Activated CD4-positive, alpha-beta memory T cell treated with anti-CD3 and anti-CD28 coated beads for 36 hours (primary cell): ENCODE data around the gene SGSM1. TPM values are rescaled to one million over a fixed set of nuclear protein-coding genes. Genes with fewer than 3 reads are reported as not detected.

ENCODE experiments used
- CTCF ChIA-PET: fragments of 350-600 bp; sonication (Branson Sonifier 250); formaldehyde crosslinking; loops from one replicate; lab custom pipeline; 2021; ENCODE audit warnings: antibody characterized with exemption, inconsistent platforms; lab: Charles Lee
- POLR2A ChIA-PET: fragments of 350-600 bp; sonication (Branson Sonifier 250); formaldehyde crosslinking; loops from one replicate; lab custom pipeline; 2021; ENCODE audit warnings: antibody characterized with exemption; lab: Charles Lee
- DNase-seq: peaks from one replicate; pipeline ENCODE4 v3.0.0-alpha.2; 2020
- H3K27ac Mint-ChIP-seq: one replicate; pipeline ENCODE4 v1.8.0; 2021; ENCODE audit warnings: mixed read lengths
- H3K27me3 Mint-ChIP-seq: one replicate; pipeline ENCODE4 v1.8.0; 2021; ENCODE audit warnings: mixed read lengths
- H3K36me3 Mint-ChIP-seq: one replicate; pipeline ENCODE4 v1.8.0; 2021; ENCODE audit warnings: mixed read lengths
- H3K4me1 Mint-ChIP-seq: one replicate; pipeline ENCODE4 v1.8.0; 2021; ENCODE audit warnings: low read depth, mixed read lengths
- H3K4me3 Mint-ChIP-seq: one replicate; pipeline ENCODE4 v1.8.0; 2021; ENCODE audit warnings: mild to moderate bottlenecking, mixed read lengths
- H3K9me3 Mint-ChIP-seq: one replicate; pipeline ENCODE4 v1.8.0; 2021; ENCODE audit warnings: mixed read lengths
- intact Hi-C: fragments of 100-400 bp; cut with micrococcal nuclease; formaldehyde crosslinking; loops from one replicate; pipeline ENCODE4 v1.15.1; 2023
- total RNA-seq, 2 experiments: library from RNA; stranded (reverse); gene quantifications; one replicate each; pipeline ENCODE4 v1.2.3, GENCODE V29; 2021

SGSM1 gene
- total RNA-seq, 2 experiments from 2014 or later, result 0.29 to 0.38 TPM

DNA sequence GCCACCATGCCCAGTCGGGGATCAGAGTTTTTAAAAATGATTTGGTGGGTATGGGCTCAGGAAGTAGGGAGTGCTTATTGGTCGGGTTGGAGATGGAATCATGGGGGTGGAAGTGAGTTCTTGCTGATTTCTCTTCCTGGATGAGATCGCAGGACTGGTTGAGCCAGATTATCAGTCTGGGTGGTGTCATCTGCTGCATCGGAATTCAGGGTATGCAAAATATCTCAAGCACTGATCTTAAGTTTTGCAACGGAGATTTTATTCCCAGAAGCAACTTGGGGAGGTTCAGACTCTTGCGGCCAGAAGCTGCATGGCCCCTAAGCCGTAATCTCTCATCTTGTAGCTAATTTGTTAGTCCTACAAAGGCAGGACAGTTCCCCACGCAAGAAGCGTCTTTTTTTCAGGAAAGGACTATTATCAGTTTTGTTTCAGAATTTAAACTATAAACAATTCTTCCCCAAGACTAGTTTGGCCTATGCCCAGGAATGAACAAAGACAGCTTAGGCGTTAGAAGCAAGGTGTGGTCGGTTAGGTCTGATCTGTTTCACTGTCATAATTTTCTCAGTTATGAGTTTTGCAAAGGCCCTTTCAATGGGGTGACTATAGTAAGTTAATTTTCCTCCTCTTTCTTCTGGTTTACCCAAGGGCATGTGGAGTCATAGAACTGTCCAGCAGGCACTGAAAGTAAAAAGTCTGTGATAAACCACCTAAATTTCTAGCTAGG, 30.1 kb upstream of the SGSM1 start:
- H3K27ac Mint-ChIP-seq, result no peak overlapping the region
- CTCF ChIA-PET, result interaction anchor here (0.6 to 1.2 kb wide), 2 partner anchors 73 to 159 kb away, joined by 3 read pairs; no protein-coding TSS in a partner anchor
- H3K36me3 Mint-ChIP-seq, result no peaks in the 10 kb centered on the region
- intact Hi-C loops, result no loop called here
- POLR2A ChIA-PET, result no interaction called here
- no peak overlapping the region for H3K4me3 Mint-ChIP-seq
- no peaks in the 10 kb centered on the region for H3K9me3 Mint-ChIP-seq
- DNase-seq, result no peak
- no peaks in the 10 kb centered on the region for H3K4me1 Mint-ChIP-seq
- peaks cover 9% of the 10 kb centered on the region for H3K27me3 Mint-ChIP-seq

DNA sequence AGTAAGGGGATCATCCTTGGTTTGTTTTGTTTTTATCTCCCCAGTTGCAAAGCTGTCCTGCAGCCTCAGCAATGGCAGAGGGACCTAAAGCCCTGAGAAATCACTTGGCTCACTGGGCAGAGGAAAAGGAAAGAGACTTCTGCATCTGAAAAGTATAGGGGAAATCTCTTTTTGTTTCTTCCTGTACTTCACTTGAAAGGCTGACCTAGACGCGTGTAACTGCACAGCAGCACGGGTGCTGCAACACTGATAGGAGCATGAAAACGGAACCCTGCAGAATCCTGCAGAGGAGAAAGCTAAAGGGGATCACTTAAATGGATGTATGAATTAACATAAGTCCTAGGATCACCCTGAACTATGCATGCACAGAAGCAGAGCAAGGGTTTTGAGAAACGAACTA, 29.5 kb upstream of the SGSM1 start:
- DNase-seq, result no peak
- CTCF ChIA-PET, result interaction anchor here (0.6 to 1.2 kb wide), 2 partner anchors 72 to 158 kb away, joined by 3 read pairs; no protein-coding TSS in a partner anchor
- POLR2A ChIA-PET, result no interaction called here

DNA sequence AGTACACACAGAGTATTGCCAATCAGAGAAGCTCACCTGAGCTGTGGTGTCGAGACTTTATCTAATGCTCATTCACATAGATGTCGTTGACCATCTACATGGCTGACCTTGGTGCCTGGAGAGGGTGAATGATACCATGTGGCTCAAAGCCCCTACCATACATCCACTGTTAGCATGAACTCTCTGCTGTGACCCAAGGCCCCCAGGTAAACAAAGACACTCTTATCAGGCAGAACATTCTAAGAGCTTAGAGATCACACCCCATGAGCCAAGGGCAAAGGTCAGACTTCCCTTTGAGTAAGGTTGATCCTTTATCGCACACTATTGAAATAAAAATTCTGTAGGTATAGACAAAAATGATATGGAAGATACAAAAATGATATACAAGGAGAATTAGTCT, 16.5 kb upstream of the SGSM1 start:
- Mint-ChIP-seq H3K36me3 (no peaks in the 10 kb centered on the region), H3K9me3 (no peaks in the 10 kb centered on the region), H3K27me3 (no peaks in the 10 kb centered on the region), H3K4me1 (no peaks in the 10 kb centered on the region), H3K27ac (no peak overlapping the region), H3K4me3 (no peak overlapping the region)
- intact Hi-C loops, result no loop called here
- CTCF ChIA-PET, result interaction anchor here (0.9 to 1.4 kb wide), 4 partner anchors 14 to 61 kb away, joined by 3 to 4 read pairs (median 4); no protein-coding TSS in a partner anchor
- POLR2A ChIA-PET, result no interaction called here
- no peak for DNase-seq

More for the DNA sequence above, 29.5 kb upstream of the SGSM1 start:
- Mint-ChIP-seq H3K4me1 (no peaks in the 10 kb centered on the region), H3K36me3 (no peaks in the 10 kb centered on the region), H3K4me3 (no peak overlapping the region), H3K9me3 (no peaks in the 10 kb centered on the region), H3K27ac (no peak overlapping the region), H3K27me3 (peaks cover 9% of the 10 kb centered on the region)
- intact Hi-C loops, result no loop called here

DNA sequence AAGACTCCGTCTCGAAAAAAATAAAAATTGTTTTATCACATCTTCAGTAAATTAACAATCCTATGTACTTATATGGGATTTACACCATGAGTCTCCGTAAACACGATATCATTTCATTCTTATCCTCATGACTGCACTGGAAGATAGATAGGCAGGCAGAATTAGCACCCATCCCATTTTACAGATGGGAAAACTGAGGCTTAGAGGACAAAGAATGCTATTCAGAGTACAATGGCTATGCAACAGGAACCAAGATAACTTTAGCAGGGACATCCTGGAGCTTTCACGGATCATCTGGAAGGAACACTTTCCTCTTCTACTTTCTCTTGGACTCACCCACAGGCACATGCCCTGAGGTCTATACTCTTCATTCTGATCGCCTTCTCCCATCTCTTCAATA, 14.6 kb upstream of the SGSM1 start:
- DNase-seq, result no peak
- ChIA-PET CTCF (interaction anchor here (2.8 kb wide), 1 partner anchor 11 kb away, joined by 14 read pairs; no protein-coding TSS in a partner anchor), POLR2A (no interaction called here)
- Mint-ChIP-seq H3K27me3 (no peaks in the 10 kb centered on the region), H3K4me3 (no peak overlapping the region), H3K36me3 (no peaks in the 10 kb centered on the region), H3K27ac (no peak overlapping the region), H3K9me3 (no peaks in the 10 kb centered on the region), H3K4me1 (no peaks in the 10 kb centered on the region)
- intact Hi-C loops, result no loop called here

DNA sequence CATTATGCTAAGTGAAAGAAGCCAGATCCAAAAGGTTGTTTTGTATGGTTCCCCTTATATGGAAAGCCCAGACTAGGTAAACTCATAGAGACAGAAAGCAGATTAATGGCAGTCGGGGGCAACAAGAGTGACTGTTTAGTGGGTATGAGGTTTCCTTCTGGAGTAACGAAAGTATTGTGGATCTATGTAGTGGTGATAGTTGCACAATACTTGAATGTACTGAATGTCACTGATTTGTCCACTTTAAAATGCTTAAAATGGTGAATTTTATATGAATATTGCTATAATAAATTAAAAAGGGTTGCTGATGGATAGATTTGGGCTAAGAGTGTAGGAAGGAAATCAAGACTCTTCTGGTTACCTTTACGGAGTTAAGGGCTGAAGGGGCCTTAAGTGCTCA, 10.0 kb upstream of the SGSM1 start:
- Mint-ChIP-seq H3K4me3 (no peak overlapping the region), H3K9me3 (no peaks in the 10 kb centered on the region), H3K27me3 (no peaks in the 10 kb centered on the region), H3K36me3 (no peaks in the 10 kb centered on the region), H3K27ac (no peak overlapping the region), H3K4me1 (no peaks in the 10 kb centered on the region)
- DNase-seq, result no peak
- intact Hi-C loops, result no loop called here
- ChIA-PET CTCF (interaction anchor here (0.8 kb wide), 1 partner anchor 8 kb away, joined by 3 read pairs; no protein-coding TSS in a partner anchor), POLR2A (no interaction called here)

DNA sequence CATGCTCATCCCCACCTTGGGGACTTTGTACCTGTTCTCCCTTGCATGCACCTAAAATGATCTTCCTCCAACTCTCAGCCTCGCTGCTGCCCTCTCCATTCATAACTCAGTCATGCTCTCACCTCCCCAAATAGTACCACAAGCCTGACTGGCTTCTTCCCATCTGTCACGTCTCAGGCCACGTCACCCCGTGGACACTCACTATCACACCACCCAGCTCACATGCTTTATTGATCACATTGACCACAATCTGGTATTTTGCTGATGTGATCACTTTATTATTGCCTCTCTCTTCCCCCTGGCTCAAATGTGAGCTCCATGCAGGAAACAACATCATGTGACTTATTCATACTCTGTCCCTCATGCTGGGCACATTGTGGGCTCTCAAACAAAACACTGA, 9.2 kb upstream of the SGSM1 start:
- Mint-ChIP-seq H3K4me1 (peaks cover 4% of the 10 kb centered on the region), H3K4me3 (no peak overlapping the region), H3K36me3 (no peaks in the 10 kb centered on the region), H3K27me3 (no peaks in the 10 kb centered on the region), H3K27ac (no peak overlapping the region), H3K9me3 (no peaks in the 10 kb centered on the region)
- POLR2A ChIA-PET, result no interaction called here
- peak; percentile 12 for DNase-seq
- CTCF ChIA-PET, result no interaction called here
- intact Hi-C loops, result no loop called here

DNA sequence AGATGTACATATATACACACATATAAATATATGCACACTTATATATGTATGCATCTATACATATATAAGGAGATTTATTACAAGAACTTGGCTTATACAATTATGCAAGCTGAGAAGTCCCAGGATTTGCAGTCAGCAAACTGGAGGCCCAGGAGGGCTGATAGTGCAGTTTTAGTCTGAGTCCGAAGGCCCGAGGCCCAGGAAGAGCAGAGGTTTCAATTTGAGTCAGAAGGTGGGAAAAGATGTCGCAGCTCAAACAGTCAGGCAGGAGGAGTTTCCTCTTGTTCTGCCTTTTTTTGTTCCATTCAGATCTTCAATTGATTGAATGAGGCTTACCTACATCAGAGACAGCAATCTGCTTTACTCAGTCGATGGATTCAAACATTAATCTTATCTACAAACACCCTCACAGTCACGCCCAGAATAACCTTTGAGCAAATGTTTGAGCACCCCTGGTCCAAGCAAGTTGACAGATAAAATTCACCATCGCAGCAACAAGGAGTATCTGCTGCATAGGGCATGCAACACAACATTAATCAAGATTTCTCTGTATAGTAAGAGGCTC, 4.0 kb upstream of the SGSM1 start:
- POLR2A ChIA-PET, result no interaction called here

DNA sequence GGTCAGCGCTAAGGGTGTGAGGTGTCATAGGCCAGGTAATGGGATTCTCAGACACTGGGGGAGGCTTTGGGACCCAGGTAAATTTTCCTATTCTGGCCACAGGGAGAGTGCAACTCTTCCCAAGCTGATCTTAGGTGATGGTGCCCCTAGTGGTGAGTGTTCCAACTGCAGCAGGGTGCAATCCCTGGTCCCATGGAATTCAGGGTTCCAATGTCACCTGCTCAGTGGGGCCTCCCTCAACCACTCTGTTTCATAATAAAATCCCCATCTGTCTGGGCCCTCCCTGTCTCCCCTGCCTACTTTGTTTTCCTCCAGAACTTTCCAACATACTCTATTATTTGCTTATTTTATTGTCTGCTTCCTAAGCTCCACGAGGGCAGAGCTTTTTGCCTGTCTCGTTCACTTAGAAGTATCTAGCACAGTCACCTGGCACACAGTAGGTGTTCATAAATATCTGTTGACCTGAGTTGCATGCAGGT, 2.9 kb upstream of the SGSM1 start:
- DNase-seq, result peak; percentile 69
- intact Hi-C loops, result loop anchor here (10.0 kb wide), 2 partner anchors 248 to 252 kb away; partner anchors contain the start of genes GUCD1 and SNRPD3
- ChIA-PET POLR2A (interaction anchor here (0.8 kb wide), 1 partner anchor 278 kb away, joined by 3 read pairs; no protein-coding TSS in a partner anchor), CTCF (interaction anchor here (0.6 to 3.8 kb wide), 23 partner anchors 10 to 263 kb away, joined by 3 to 33 read pairs (median 4); no protein-coding TSS in a partner anchor)
- Mint-ChIP-seq H3K27me3 (no peaks in the 10 kb centered on the region), H3K36me3 (no peaks in the 10 kb centered on the region), H3K27ac (no peak overlapping the region), H3K4me1 (peaks cover 27% of the 10 kb centered on the region), H3K9me3 (no peaks in the 10 kb centered on the region), H3K4me3 (no peak overlapping the region)

More for the DNA sequence above, 4.0 kb upstream of the SGSM1 start:
- no peaks in the 10 kb centered on the region for H3K27me3 Mint-ChIP-seq
- no peaks in the 10 kb centered on the region for H3K9me3 Mint-ChIP-seq
- H3K4me1 Mint-ChIP-seq, result peaks cover 25% of the 10 kb centered on the region
- peak overlapping the region; percentile 40 for H3K27ac Mint-ChIP-seq
- H3K4me3 Mint-ChIP-seq, result no peak overlapping the region
- peak; percentile 66 for DNase-seq
- no peaks in the 10 kb centered on the region for H3K36me3 Mint-ChIP-seq
- intact Hi-C loops, result loop anchor here (10.0 kb wide), 2 partner anchors 247 to 253 kb away; partner anchors contain the start of genes GUCD1 and SNRPD3
- CTCF ChIA-PET, result interaction anchor here (0.7 to 3.8 kb wide), 12 partner anchors 9 to 264 kb away, joined by 3 to 33 read pairs (median 8); no protein-coding TSS in a partner anchor

DNA sequence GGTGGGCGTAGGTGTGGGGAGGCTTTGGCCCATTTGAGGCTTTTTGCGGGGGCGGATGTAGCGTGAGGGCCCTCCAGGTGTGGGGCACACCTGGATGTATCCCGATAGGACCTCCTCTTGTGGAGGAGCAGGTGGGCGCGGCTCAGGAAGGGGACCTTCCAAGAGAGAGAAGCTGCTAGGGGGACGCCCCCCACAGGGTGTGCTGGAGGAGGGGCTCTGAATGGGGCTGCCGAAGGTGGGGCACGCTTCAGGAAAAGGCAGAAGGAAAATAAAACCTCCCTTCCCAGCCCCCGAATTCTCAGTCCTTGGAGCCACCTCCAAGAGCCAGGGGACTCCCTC, 621 bp downstream of the SGSM1 start:
- Mint-ChIP-seq H3K27ac (no peak overlapping the region), H3K36me3 (no peaks in the 10 kb centered on the region), H3K4me1 (peaks cover 45% of the 10 kb centered on the region), H3K9me3 (no peaks in the 10 kb centered on the region), H3K4me3 (peak overlapping the region; percentile 50), H3K27me3 (no peaks in the 10 kb centered on the region)
- no peak for DNase-seq
- POLR2A ChIA-PET, result no interaction called here
- intact Hi-C loops, result loop anchor here (10.0 kb wide), 2 partner anchors 248 to 252 kb away; partner anchors contain the start of genes GUCD1 and SNRPD3
- CTCF ChIA-PET, result interaction anchor here (1.0 kb wide), 1 partner anchor 37 kb away, joined by 3 read pairs; no protein-coding TSS in a partner anchor

DNA sequence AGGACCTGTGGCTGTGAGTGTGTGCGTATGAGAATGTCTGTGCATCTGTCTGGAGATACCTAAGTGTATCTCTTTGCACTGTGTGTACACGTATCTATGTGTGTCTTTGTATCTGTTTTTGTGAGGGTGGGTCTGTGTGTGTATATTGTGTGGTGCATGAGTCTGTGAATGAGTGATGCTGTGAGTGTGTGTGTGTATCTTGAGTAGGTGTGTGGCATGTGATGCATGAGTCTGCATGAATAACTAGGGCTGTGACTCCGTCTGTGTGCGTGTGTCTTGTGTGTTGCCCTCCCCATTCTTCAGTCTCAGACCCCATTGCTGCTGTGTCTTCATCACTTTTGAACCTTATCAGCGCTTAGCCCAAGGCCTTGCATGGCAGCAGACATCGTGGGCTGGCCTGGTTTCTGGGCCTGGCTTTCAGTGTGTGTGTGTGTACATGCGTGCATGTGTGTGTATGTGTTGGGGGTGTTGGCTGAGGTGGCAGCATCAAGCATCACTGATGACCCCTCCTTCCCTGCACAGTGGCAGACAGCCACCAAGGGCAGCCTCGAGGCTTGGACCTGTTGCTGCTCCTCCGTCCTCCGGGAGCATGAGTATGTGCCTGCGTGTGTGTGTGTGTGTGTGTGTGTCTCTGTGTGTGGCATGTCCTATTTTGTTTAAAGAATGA, 1.4 kb downstream of the SGSM1 start:
- intact Hi-C loops, result loop anchor here (10.0 kb wide), 2 partner anchors 247 to 253 kb away; partner anchors contain the start of genes GUCD1 and SNRPD3
- Mint-ChIP-seq H3K27ac (no peak overlapping the region), H3K9me3 (no peaks in the 10 kb centered on the region), H3K36me3 (no peaks in the 10 kb centered on the region), H3K27me3 (no peaks in the 10 kb centered on the region), H3K4me1 (peaks cover 38% of the 10 kb centered on the region), H3K4me3 (peak overlapping the region; percentile 1)
- DNase-seq, result no peak
- ChIA-PET POLR2A (interaction anchor here (1.0 kb wide), 1 partner anchor 23 kb away, joined by 3 read pairs; no protein-coding TSS in a partner anchor), CTCF (interaction anchor here (3.5 kb wide), 1 partner anchor 42 kb away, joined by 16 read pairs; no protein-coding TSS in a partner anchor)

DNA sequence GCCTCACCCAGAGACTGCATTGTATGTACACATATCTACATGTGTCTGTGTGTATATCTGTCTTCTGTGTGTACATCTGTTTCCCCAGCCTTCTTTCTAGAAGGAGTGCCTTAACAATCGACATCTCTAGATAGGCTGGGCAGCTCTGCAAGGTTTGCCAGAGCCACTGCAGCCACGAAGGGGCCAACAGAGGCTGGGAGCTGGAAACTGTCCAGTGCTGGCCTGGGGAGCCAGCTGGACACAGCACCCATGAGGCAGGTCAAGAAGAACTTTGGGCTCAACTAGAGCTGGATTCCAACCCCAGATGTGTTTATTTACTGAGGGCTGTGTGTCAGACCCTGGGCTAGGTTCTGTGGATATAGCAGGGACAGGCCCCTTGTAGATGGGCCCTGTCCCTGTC, 3.3 kb downstream of the SGSM1 start:
- intact Hi-C loops, result loop anchor here (10.0 kb wide), 2 partner anchors 245 to 255 kb away; partner anchors contain the start of genes GUCD1 and SNRPD3
- no peak overlapping the region for H3K27ac Mint-ChIP-seq
- CTCF ChIA-PET, result interaction anchor here (0.6 to 3.5 kb wide), 3 partner anchors 10 to 41 kb away, joined by 3 to 16 read pairs (median 3); no protein-coding TSS in a partner anchor

More for the DNA sequence above, 3.3 kb downstream of the SGSM1 start:
- H3K4me1 Mint-ChIP-seq, result peaks cover 30% of the 10 kb centered on the region
- no peak for DNase-seq
- no peak overlapping the region for H3K4me3 Mint-ChIP-seq
- POLR2A ChIA-PET, result no interaction called here
- H3K27me3 Mint-ChIP-seq, result no peaks in the 10 kb centered on the region
- peaks cover 3% of the 10 kb centered on the region for H3K36me3 Mint-ChIP-seq
- H3K9me3 Mint-ChIP-seq, result no peaks in the 10 kb centered on the region
